Measurements from ENCODE around the gene SNX30. TPM values are rescaled to one million over a fixed set of nuclear protein-coding genes. Genes with fewer than 3 reads are reported as not detected.

Gene SNX30
- total and polyA plus RNA-seq, 2 donors (not counting 1 experiment from before 2014, with no cell fraction given) = 3.8 to 20.6 TPM

GRCh38 chr9:112885324-112885723, 134.8 kb downstream of the SNX30 start:
- Mint-ChIP-seq H3K27me3 (peaks cover 14% of the 10 kb centered on the region), H3K4me1 (peaks cover 6% of the 10 kb centered on the region), H3K27ac (no peak overlapping the region), H3K4me3 (no peak overlapping the region), H3K9me3 (ENCODE audit: insufficient read depth) (no peaks in the 10 kb centered on the region)
- ChIA-PET CTCF (no interaction called here), POLR2A (no interaction called here)
- Histone ChIP-seq H3K9ac (ENCODE audit: low read length) (no peak overlapping the region), H4K20me1 (ENCODE audit: control insufficient read depth, insufficient read depth, low read length, poor library complexity, severe bottlenecking) (no peaks in the 10 kb centered on the region), H3K27ac (ENCODE audit: low read length in 2 of 2) (no peak overlapping the region), H3K4me1 (ENCODE audit: control insufficient read depth in 2 of 2, insufficient read depth in 2 of 2, low read length in 2 of 2) (peaks cover 3 to 5% of the 10 kb centered on the region in 2 donors), H3K9me3 (ENCODE audit: control extremely low read depth in 1 of 3, control insufficient read depth in 2 of 3, insufficient read depth in 1 of 3, low read length in 2 of 3) (peaks cover 0 to 3% (median 0%) of the 10 kb centered on the region in 3 donors), H2AFZ (ENCODE audit: insufficient read depth, low read depth, low read length, poor library complexity, severe bottlenecking) (no peak overlapping the region), H3K4me2 (replicated peaks; ENCODE audit: low read depth, low read length, poor library complexity, severe bottlenecking) (no peak overlapping the region), H3K79me2 (ENCODE audit: control insufficient read depth, insufficient read depth, low read length) (no peaks in the 10 kb centered on the region), H3K36me3 (replicated peaks in 1 of 2; ENCODE audit: control extremely low read depth in 1 of 2, control insufficient read depth in 1 of 2, extremely low read depth in 1 of 2, insufficient read depth in 2 of 2, low read length in 1 of 2) (no peaks in the 10 kb centered on the region), H3K27me3 (replicated peaks in 1 of 4; ENCODE audit: control extremely low read depth in 1 of 4, control insufficient read depth in 3 of 4, insufficient read depth in 4 of 4, low read length in 3 of 4) (peaks cover 0 to 10% (median 2%) of the 10 kb centered on the region in 4 experiments), H3K4me3 (ENCODE audit: control extremely low read depth in 1 of 5, extremely low read depth in 1 of 5, insufficient read depth in 1 of 5, low read depth in 2 of 5, low read length in 4 of 5) (no peak overlapping the region)
- intact Hi-C loops (cut with micrococcal nuclease) = no loop called here
- no CpG with 5 or more reads among the region's 1 CpG for WGBS (ENCODE audit: insufficient coverage)
- ATAC-seq (ENCODE audit: low read depth) (no peak), DNase-seq (no peak)
- TF ChIP-seq EZH2 (IDR thresholded peaks at IDR 0.05; ENCODE audit: borderline replicate concordance, insufficient read depth, low read depth, low read length, poor library complexity, severe bottlenecking) (no peak), CTCF (IDR thresholded peaks at IDR 0.05) (no peak)

GRCh38 chr9:112886351-112886750, 135.8 kb downstream of the SNX30 start:
- peaks cover 0 to 20% (median 7%) of the 10 kb centered on the region in 4 experiments for H3K27me3 ChIP-seq (replicated peaks in 1 of 4; ENCODE audit: control extremely low read depth in 1 of 4, control insufficient read depth in 3 of 4, insufficient read depth in 4 of 4, low read length in 3 of 4)
- Mint-ChIP-seq H3K27ac (no peak overlapping the region), H3K4me1 (peaks cover 6% of the 10 kb centered on the region), H3K9me3 (ENCODE audit: insufficient read depth) (no peaks in the 10 kb centered on the region), H3K27me3 (peaks cover 15% of the 10 kb centered on the region), H3K4me3 (no peak overlapping the region)
- H2AFZ ChIP-seq (ENCODE audit: insufficient read depth, low read depth, low read length, poor library complexity, severe bottlenecking) = no peak overlapping the region
- H3K4me1 ChIP-seq (ENCODE audit: control insufficient read depth in 2 of 2, insufficient read depth in 2 of 2, low read length in 2 of 2) = peaks cover 11% of the 10 kb centered on the region in 2 donors
- no peak overlapping the region for H3K27ac ChIP-seq (ENCODE audit: low read length in 2 of 2)
- POLR2A ChIA-PET = no interaction called here
- no peaks in the 10 kb centered on the region for H3K79me2 ChIP-seq (ENCODE audit: control insufficient read depth, insufficient read depth, low read length)
- 100% methylated on average over 4 of the region's 4 CpGs for WGBS (ENCODE audit: insufficient coverage)
- H3K4me3 ChIP-seq (ENCODE audit: control extremely low read depth in 1 of 5, extremely low read depth in 1 of 5, insufficient read depth in 1 of 5, low read depth in 2 of 5, low read length in 4 of 5) = no peak overlapping the region
- intact Hi-C loops (cut with micrococcal nuclease) = no loop called here
- DNase-seq (no peak), ATAC-seq (ENCODE audit: low read depth) (no peak)
- H3K9me3 ChIP-seq (ENCODE audit: control extremely low read depth in 1 of 3, control insufficient read depth in 2 of 3, insufficient read depth in 1 of 3, low read length in 2 of 3) = peaks cover 0 to 3% (median 0%) of the 10 kb centered on the region in 3 donors
- TF ChIP-seq EZH2 (IDR thresholded peaks at IDR 0.05; ENCODE audit: borderline replicate concordance, insufficient read depth, low read depth, low read length, poor library complexity, severe bottlenecking) (no peak), CTCF (IDR thresholded peaks at IDR 0.05) (no peak)
- CTCF ChIA-PET = interaction anchor here (1.0 to 1.6 kb wide), 2 partner anchors 16 to 28 kb away, joined by 3 read pairs; no protein-coding TSS in a partner anchor
- no peaks in the 10 kb centered on the region for H3K36me3 ChIP-seq (replicated peaks in 1 of 2; ENCODE audit: control extremely low read depth in 1 of 2, control insufficient read depth in 1 of 2, extremely low read depth in 1 of 2, insufficient read depth in 2 of 2, low read length in 1 of 2)
- no peaks in the 10 kb centered on the region for H4K20me1 ChIP-seq (ENCODE audit: control insufficient read depth, insufficient read depth, low read length, poor library complexity, severe bottlenecking)
- H3K4me2 ChIP-seq (replicated peaks; ENCODE audit: low read depth, low read length, poor library complexity, severe bottlenecking) = no peak overlapping the region
- H3K9ac ChIP-seq (ENCODE audit: low read length) = no peak overlapping the region

Data from B cell (primary cell).